BLaER1 (cell line): ENCODE results near the gene ANKRA2.

Experiments
- H3K27ac ChIP-seq: shearing (Covaris generic); formaldehyde crosslinking; 2 replicates; pipeline ENCODE4 v1.8.1; 2022
- H3K27me3 ChIP-seq: shearing (Covaris generic); formaldehyde crosslinking; 2 replicates; pipeline ENCODE4 v1.8.1; 2022
- H3K36me3 ChIP-seq: shearing (Covaris generic); formaldehyde crosslinking; 2 replicates; pipeline ENCODE4 v1.8.1; 2022
- H3K4me1 ChIP-seq: shearing (Covaris generic); formaldehyde crosslinking; 2 replicates; pipeline ENCODE4 v1.8.1; 2022
- H3K4me2 ChIP-seq: shearing (Covaris generic); formaldehyde crosslinking; 2 replicates; pipeline ENCODE4 v1.8.1; 2022
- H3K4me3 ChIP-seq: shearing (Covaris generic); formaldehyde crosslinking; 2 replicates; pipeline ENCODE4 v1.8.1; 2022
- H3K9ac ChIP-seq: shearing (Covaris generic); formaldehyde crosslinking; 2 replicates; pipeline ENCODE4 v1.8.1; 2022
- H3K9me3 ChIP-seq: shearing (Covaris generic); formaldehyde crosslinking; 2 replicates; pipeline ENCODE4 v1.8.1; 2022
- H4K20me1 ChIP-seq: shearing (Covaris generic); formaldehyde crosslinking; 2 replicates; pipeline ENCODE4 v1.8.1; 2022
- Cebpa-rat ChIP-seq: shearing (Covaris generic); IDR thresholded peaks from 2 replicates; pipeline ENCODE4 v1.8.1; 2022

The ANKRA2 gene

DNA sequence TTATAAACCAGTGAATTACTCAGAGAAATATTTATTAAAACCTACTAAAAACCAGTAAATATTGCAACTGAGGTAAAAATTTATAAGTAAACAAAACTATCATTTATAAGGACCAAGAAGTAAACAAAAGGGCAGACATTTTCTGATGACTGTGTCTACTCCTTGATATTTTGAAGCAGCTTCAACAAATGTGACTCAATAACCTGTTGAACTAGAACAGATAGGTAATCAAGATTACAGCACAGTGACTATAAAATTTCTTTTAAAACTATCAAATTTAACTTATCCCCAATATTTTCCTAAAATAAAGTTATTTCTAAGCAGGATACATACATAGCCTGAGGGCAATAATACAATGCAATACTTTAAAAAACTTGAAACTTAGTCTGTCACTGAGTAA is 12.8 kb downstream of the ANKRA2 start:
- Histone ChIP-seq H3K9ac (no peak overlapping the region), H3K27me3 (no peaks in the 10 kb centered on the region), H3K4me3 (no peak overlapping the region), H3K4me2 (no peak overlapping the region), H3K9me3 (no peaks in the 10 kb centered on the region), H3K4me1 (no peaks in the 10 kb centered on the region), H3K27ac (no peak overlapping the region), H3K36me3 (peaks cover 43% of the 10 kb centered on the region), H4K20me1 (no peaks in the 10 kb centered on the region)
- no peak for TF ChIP-seq Cebpa-rat

DNA sequence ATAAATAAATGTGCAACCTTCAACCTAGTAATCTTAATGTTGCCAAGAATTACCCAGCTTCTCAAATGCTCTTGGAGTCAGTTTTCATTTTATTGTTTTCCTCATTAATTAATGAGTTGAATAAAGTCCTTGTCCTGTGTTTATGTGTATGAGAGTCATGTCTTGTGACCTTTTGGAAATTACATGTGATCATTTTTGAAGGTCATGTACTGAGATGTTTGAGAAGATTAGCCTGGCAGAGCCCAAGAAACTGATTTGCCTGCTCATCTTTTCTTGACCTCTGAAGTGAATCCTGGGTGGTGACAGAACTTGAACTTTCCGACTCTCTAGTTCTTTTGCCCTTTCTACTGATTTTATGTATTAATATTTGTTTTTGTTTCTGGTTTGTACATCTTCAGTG is 15.4 kb downstream of the ANKRA2 start:
- no peak overlapping the region for H3K4me3 ChIP-seq
- no peak overlapping the region for H3K9ac ChIP-seq
- H3K36me3 ChIP-seq = peaks cover 26% of the 10 kb centered on the region
- H4K20me1 ChIP-seq = no peaks in the 10 kb centered on the region
- no peak for TF ChIP-seq Cebpa-rat
- no peaks in the 10 kb centered on the region for H3K4me1 ChIP-seq
- no peak overlapping the region for H3K27ac ChIP-seq
- H3K27me3 ChIP-seq = no peaks in the 10 kb centered on the region
- no peaks in the 10 kb centered on the region for H3K9me3 ChIP-seq
- H3K4me2 ChIP-seq = no peak overlapping the region

DNA sequence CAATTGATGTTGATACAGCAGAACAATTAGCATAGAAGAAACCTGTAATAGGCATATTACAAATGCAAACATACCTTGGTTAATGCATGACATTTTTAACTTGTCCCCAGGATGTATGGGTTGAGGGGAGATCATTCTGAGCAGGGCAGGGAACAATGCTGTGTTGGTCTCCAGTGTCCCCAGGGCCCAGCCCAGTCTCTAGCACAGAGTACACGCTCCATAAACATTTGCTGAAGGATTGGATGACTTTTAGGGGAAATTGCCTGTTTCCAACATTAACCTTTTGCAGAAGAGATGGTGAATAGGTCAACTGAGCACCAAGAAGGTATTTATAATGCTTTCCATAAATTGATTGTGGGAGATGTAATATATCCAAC is 20.0 kb downstream of the ANKRA2 start:
- H3K27me3 ChIP-seq = no peaks in the 10 kb centered on the region
- H3K9ac ChIP-seq = no peak overlapping the region
- H3K36me3 ChIP-seq = no peaks in the 10 kb centered on the region
- no peaks in the 10 kb centered on the region for H3K9me3 ChIP-seq
- no peak overlapping the region for H3K27ac ChIP-seq
- TF ChIP-seq Cebpa-rat = no peak
- no peak overlapping the region for H3K4me2 ChIP-seq
- no peaks in the 10 kb centered on the region for H3K4me1 ChIP-seq
- no peak overlapping the region for H3K4me3 ChIP-seq
- no peaks in the 10 kb centered on the region for H4K20me1 ChIP-seq

DNA sequence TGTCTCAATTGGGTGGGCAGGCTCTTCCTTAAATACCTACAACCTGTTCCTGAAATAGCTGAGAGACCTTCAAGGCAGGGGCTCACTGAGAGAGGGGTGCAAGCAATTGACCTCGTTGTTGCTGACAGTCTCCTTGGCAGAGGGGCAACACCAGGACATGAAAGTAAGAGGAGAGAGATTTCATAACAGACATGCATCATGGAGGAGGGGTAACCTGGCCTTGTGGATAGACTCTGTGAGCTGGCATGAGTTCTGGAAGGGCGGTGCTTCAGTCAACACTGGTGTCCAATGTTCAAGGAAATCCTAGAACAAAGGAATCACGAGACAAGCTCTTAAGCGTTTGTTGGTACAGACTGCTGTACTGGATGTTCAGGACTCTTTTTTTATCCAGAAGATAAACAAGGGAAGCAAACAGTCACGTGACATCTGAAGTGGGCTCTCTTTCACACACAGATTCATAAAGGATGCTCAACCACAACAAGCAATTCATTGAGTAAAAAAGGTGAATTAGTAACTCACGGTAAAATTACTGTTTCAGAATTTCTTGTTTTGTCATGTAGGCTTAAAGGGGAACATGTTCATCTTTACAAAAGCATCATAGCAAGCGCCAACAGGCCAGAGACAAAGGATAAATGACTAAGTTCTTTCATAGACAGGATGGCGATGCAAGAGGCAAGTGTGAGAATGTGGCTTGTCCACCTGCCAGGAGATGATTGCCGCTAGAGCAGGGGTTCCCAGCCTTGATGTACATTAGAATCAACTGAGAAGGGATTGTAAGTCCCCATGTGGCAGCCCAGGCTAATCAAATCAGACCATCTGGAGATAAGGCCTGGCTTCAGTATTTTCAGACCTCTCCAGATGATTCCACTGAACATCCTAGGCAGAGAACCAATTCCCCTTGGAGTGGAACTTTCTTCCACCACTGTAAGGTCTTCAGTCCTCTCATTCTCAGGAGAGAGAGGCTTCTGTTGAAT is 20.7 kb downstream of the ANKRA2 start:
- H3K9ac ChIP-seq = no peak overlapping the region
- no peak overlapping the region for H3K4me3 ChIP-seq
- TF ChIP-seq Cebpa-rat = no peak
- H3K27me3 ChIP-seq = no peaks in the 10 kb centered on the region
- no peak overlapping the region for H3K27ac ChIP-seq
- H3K9me3 ChIP-seq = no peaks in the 10 kb centered on the region
- H3K4me2 ChIP-seq = no peak overlapping the region
- H3K36me3 ChIP-seq = no peaks in the 10 kb centered on the region
- H3K4me1 ChIP-seq = no peaks in the 10 kb centered on the region
- H4K20me1 ChIP-seq = no peaks in the 10 kb centered on the region

DNA sequence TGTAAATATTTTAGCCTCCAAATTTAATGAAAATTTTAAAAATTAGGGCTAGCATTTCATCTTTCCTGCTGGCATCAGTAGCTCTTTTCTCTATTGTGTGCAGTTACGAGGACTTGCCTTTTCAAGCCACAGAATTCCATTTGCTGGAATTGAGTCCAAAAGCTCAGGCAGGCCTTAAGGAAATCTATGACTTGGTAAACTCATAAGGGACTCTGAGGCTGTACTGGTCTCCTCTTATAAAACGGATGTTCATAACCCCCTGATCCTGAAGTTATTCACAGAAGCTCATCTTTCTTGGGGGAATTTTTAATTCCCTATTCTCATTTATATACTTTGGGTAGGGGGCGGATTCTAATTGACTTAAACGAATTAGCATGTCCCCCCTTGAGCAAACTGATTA is 23.4 kb downstream of the ANKRA2 start:
- no peak overlapping the region for H3K27ac ChIP-seq
- no peaks in the 10 kb centered on the region for H3K9me3 ChIP-seq
- no peaks in the 10 kb centered on the region for H4K20me1 ChIP-seq
- H3K9ac ChIP-seq = no peak overlapping the region
- H3K4me3 ChIP-seq = no peak overlapping the region
- no peaks in the 10 kb centered on the region for H3K4me1 ChIP-seq
- no peak for TF ChIP-seq Cebpa-rat
- H3K36me3 ChIP-seq = no peaks in the 10 kb centered on the region
- no peak overlapping the region for H3K4me2 ChIP-seq
- H3K27me3 ChIP-seq = no peaks in the 10 kb centered on the region

- no peak for TF ChIP-seq Cebpa-rat
- Histone ChIP-seq H3K27ac (no peak overlapping the region), H3K4me1 (no peaks in the 10 kb centered on the region), H3K9me3 (no peaks in the 10 kb centered on the region), H3K9ac (no peak overlapping the region), H3K4me2 (no peak overlapping the region), H4K20me1 (no peaks in the 10 kb centered on the region), H3K4me3 (no peak overlapping the region), H3K36me3 (no peaks in the 10 kb centered on the region), H3K27me3 (no peaks in the 10 kb centered on the region)
Measured at GRCh38 chr5:73540192-73540591, 25.2 kb downstream of the ANKRA2 start.

GRCh38 chr5:73539730-73540129 is 25.7 kb downstream of the ANKRA2 start:
- Histone ChIP-seq H3K27ac (no peak overlapping the region), H3K36me3 (no peaks in the 10 kb centered on the region), H4K20me1 (no peaks in the 10 kb centered on the region), H3K27me3 (no peaks in the 10 kb centered on the region), H3K4me3 (no peak overlapping the region), H3K4me1 (no peaks in the 10 kb centered on the region), H3K9me3 (no peaks in the 10 kb centered on the region), H3K9ac (no peak overlapping the region), H3K4me2 (no peak overlapping the region)
- no peak for TF ChIP-seq Cebpa-rat

DNA sequence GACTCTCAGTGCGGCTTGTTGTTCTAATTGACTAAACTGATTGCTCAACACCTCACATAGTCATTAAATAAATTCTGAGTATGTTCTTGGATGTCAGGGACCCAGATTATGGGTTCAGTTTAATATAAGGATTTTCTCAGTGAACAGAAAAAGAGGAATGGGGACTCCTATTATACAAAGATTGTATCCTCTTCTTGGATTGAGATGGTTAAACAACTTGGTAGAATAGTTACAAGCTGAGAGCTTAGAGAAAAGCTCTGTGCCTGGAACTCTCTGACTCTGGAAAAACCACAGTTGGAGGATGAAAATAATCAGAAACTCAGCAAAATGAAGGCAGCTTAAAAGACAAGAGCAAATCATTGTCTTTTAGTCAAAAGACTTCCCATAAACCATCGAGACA is 30.5 kb downstream of the ANKRA2 start:
- no peaks in the 10 kb centered on the region for H3K36me3 ChIP-seq
- H3K27ac ChIP-seq = no peak overlapping the region
- no peak overlapping the region for H3K4me3 ChIP-seq
- no peak overlapping the region for H3K4me2 ChIP-seq
- H3K9me3 ChIP-seq = no peaks in the 10 kb centered on the region
- TF ChIP-seq Cebpa-rat = no peak
- no peak overlapping the region for H3K9ac ChIP-seq
- H4K20me1 ChIP-seq = no peaks in the 10 kb centered on the region
- no peaks in the 10 kb centered on the region for H3K27me3 ChIP-seq
- H3K4me1 ChIP-seq = no peaks in the 10 kb centered on the region

DNA sequence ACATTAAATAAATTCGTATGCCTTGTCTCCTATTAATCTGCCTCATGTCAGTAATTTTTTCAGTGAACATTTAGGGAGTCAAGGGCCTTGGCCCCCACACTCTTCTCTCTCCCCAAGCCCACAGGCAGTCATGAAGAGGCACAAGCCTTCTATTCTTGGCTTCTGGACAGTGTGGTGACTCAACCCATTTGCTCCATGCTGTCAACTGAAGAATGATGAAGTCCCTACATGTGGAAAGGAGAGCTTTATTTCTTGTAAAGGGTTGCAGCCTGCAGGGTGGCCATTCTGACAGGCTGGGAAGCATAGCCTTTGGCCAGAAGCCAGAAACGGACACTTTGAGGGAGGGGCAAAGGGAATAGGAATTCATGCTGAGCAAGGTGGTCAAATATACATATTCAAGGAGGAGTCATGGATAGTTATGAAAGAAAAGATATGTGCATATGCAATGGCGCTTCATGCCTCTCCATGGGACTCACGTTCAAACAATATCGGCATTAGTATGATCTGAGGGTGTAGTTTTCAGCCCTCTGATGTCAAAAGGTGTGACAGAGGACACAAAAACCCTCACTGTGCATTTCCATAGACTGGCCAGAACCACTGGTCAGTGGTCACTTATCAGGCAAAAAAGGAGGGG is 31.3 kb downstream of the ANKRA2 start:
- Histone ChIP-seq H3K36me3 (no peaks in the 10 kb centered on the region), H4K20me1 (no peaks in the 10 kb centered on the region), H3K27me3 (no peaks in the 10 kb centered on the region), H3K4me3 (no peak overlapping the region), H3K4me1 (no peaks in the 10 kb centered on the region), H3K4me2 (no peak overlapping the region), H3K9me3 (no peaks in the 10 kb centered on the region), H3K27ac (no peak overlapping the region), H3K9ac (no peak overlapping the region)
- TF ChIP-seq Cebpa-rat = no peak

- no peak overlapping the region for H3K4me3 ChIP-seq
- no peak overlapping the region for H3K27ac ChIP-seq
- TF ChIP-seq Cebpa-rat = no peak
- no peaks in the 10 kb centered on the region for H3K4me1 ChIP-seq
- H3K9me3 ChIP-seq = no peaks in the 10 kb centered on the region
- no peak overlapping the region for H3K9ac ChIP-seq
- H3K4me2 ChIP-seq = no peak overlapping the region
- no peaks in the 10 kb centered on the region for H3K36me3 ChIP-seq
- no peaks in the 10 kb centered on the region for H3K27me3 ChIP-seq
- no peaks in the 10 kb centered on the region for H4K20me1 ChIP-seq
Measured at GRCh38 chr5:73532195-73532594, 33.2 kb downstream of the ANKRA2 start.
